ENCODE measurements around the gene TIGIT. TPM values are rescaled to one million over a fixed set of nuclear protein-coding genes. Genes with fewer than 3 reads are reported as not detected.

TIGIT gene
- total RNA-seq, 1 experiment from 2014 or later: not detected

DNA sequence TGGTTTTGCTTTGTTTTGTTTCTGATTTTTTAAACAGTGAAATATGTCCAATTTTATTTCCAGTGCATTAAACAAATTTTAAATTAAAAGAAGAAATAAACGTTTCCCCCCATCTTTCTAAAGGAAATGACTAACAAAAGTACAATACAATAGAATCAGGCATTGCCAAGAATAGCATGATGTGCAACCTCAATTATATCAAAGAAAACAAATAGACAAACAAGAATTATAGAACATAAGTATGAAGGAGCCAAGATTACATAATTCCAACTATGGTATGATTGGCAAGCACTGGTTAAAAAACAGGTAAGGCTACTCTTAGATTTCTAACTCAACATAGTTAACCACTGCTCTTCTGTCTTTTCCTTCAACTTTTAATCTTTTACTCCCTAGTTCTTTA, 26.4 kb downstream of the TIGIT start:
- Histone ChIP-seq H2AK5ac (ENCODE audit: insufficient read length, low read length) (no peak overlapping the region), H3K23ac (ENCODE audit: insufficient read length, low read depth, low read length) (no peak overlapping the region), H3K56ac (ENCODE audit: insufficient read length, low read depth, low read length) (no peak overlapping the region), H3T11ph (ENCODE audit: low read length) (no peak overlapping the region), H3K27ac (ENCODE audit: insufficient read length, low read depth, low read length) (no peak overlapping the region), H3K9me3 (ENCODE audit: control insufficient read depth, low read depth, low read length) (no peaks in the 10 kb centered on the region), H2BK12ac (ENCODE audit: insufficient read length, low read depth, low read length) (no peak overlapping the region), H3K4me2 (ENCODE audit: insufficient read depth, insufficient read length, low read length) (no peak overlapping the region), H3K18ac (ENCODE audit: insufficient read length, low read depth, low read length) (no peak overlapping the region), H2BK15ac (ENCODE audit: low read depth, low read length) (no peak overlapping the region), H3K79me1 (ENCODE audit: insufficient read depth, low read depth, low read length, poor library complexity, severe bottlenecking) (no peaks in the 10 kb centered on the region), H3K79me2 (ENCODE audit: insufficient read depth, low read length) (no peaks in the 10 kb centered on the region), H3K9ac (ENCODE audit: extremely low read depth, insufficient read length, low read length) (no peak overlapping the region), H2BK120ac (ENCODE audit: low read depth, low read length, poor library complexity, severe bottlenecking) (no peak overlapping the region), H4K5ac (ENCODE audit: insufficient read length, low read depth, low read length) (no peak overlapping the region), H4K20me1 (ENCODE audit: control insufficient read depth, insufficient read depth, insufficient read length) (no peaks in the 10 kb centered on the region), H4K91ac (ENCODE audit: insufficient read length, low read depth, low read length) (no peak overlapping the region), H2BK20ac (ENCODE audit: low read depth, low read length, poor library complexity, severe bottlenecking) (no peak overlapping the region), H2BK5ac (ENCODE audit: insufficient read length, low read length) (no peak overlapping the region), H3K27me3 (ENCODE audit: insufficient read depth, low read length) (no peaks in the 10 kb centered on the region), H3K4ac (ENCODE audit: low read depth, low read length) (no peak overlapping the region), H4K8ac (replicated peaks; ENCODE audit: insufficient read length, low read depth, low read length) (no peak overlapping the region), H3K4me1 (ENCODE audit: insufficient read depth, low read length) (peaks cover 11% of the 10 kb centered on the region), H3K23me2 (ENCODE audit: insufficient read length, low read depth, low read length, poor library complexity, severe bottlenecking) (no peaks in the 10 kb centered on the region), H2AFZ (ENCODE audit: low read length) (no peak overlapping the region), H3K14ac (ENCODE audit: insufficient read depth, low read length) (no peak overlapping the region)
- Mint-ChIP-seq H3K9me3 (no peaks in the 10 kb centered on the region; a peak in 1 of 5 replicates), H3K27ac (no peak overlapping the region), H3K4me3 (no peak overlapping the region), H3K36me3 (ENCODE audit: insufficient read depth in 1 of 3, low read depth in 3 of 3) (no peaks in the 10 kb centered on the region), H3K27me3 (ENCODE audit: low read depth) (no peaks in the 10 kb centered on the region), H3K4me1 (peaks cover 46 to 51% of the 10 kb centered on the region in 2 experiments)
- no CpG with 5 or more reads among the region's 1 CpG for WGBS (ENCODE audit: extremely low coverage, insufficient read length, low lambda C conversion rate)
- TF ChIP-seq, protein P1, sequence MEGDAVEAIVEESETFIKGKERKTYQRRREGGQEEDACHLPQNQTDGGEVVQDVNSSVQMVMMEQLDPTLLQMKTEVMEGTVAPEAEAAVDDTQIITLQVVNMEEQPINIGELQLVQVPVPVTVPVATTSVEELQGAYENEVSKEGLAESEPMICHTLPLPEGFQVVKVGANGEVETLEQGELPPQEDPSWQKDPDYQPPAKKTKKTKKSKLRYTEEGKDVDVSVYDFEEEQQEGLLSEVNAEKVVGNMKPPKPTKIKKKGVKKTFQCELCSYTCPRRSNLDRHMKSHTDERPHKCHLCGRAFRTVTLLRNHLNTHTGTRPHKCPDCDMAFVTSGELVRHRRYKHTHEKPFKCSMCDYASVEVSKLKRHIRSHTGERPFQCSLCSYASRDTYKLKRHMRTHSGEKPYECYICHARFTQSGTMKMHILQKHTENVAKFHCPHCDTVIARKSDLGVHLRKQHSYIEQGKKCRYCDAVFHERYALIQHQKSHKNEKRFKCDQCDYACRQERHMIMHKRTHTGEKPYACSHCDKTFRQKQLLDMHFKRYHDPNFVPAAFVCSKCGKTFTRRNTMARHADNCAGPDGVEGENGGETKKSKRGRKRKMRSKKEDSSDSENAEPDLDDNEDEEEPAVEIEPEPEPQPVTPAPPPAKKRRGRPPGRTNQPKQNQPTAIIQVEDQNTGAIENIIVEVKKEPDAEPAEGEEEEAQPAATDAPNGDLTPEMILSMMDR (conservative IDR thresholded peaks at IDR 0.05): no peak
- DNase-seq: no peak
